K562 (cell line): ENCODE results near the gene EHBP1L1. TPM values are rescaled to one million over a fixed set of nuclear protein-coding genes. Genes with fewer than 3 reads are reported as not detected.

ENCODE experiments used
- ATAC-seq: fragments of 200-7000 bp; cut with Tn5 transposase; 3 replicates; pipeline ENCODE4 v1.9.1; 2020; ENCODE audit warnings: moderate library complexity
- BruUV-seq: library from RNA; stranded (reverse); fragments of 400-500 nt; replicated peaks from 2 replicates; lab custom pipeline; 2021; lab: Mats Ljungman, UMichigan
- CTCF ChIA-PET: fragments of 300-600 bp; formaldehyde crosslinking; extraction: SDS; loops from one replicate; lab custom pipeline; 2021; ENCODE audit warnings: low intra/inter-chr PET ratio; lab: Yijun Ruan, JAX
- POLR2A ChIA-PET: fragments of 300-600, 350-650 bp; sonication (Branson Sonifier 250); formaldehyde crosslinking; extraction: SDS; loops from one replicate; lab custom pipeline; 2021; ENCODE audit warnings: antibody characterized with exemption, inconsistent platforms; lab: Yijun Ruan, JAX
- DNase-seq, 4 experiments: peaks; one replicate each; pipeline versions ENCODE4 v3.0.0 to v3.0.0-alpha.2; 2011 to 2018; ENCODE audit warnings: low spot score in 3 of 4, mixed read lengths in 3 of 4; ENCODE audit errors: extremely low read depth in 1 of 4
- FAIRE-seq: peaks from 2 replicates; lab custom pipeline; 2011; peaks lifted over from hg19 to GRCh38; lab: Jason Lieb, UNC
- H2AFZ ChIP-seq: 2 replicates; pipeline ENCODE4 v1.6.0; 2011; ENCODE audit warnings: low read depth, low read length, control low read depth, inconsistent platforms
- H3K27ac ChIP-seq: fragments of 200-600 bp; 3 replicates; pipeline ENCODE4 v1.8.0; 2011; ENCODE audit warnings: low read depth, mild to moderate bottlenecking, control low read depth, inconsistent platforms, low read length, moderate library complexity, mixed read lengths; ENCODE audit errors: extremely low read depth
- H3K27me3 ChIP-seq, 2 experiments: fragments of 300-600 bp in 1 of 2; 2 replicates in 1 of 2; 3 replicates in 1 of 2; pipeline versions ENCODE4 v1.6.0 to v1.8.0; 2011; ENCODE audit warnings: inconsistent platforms in 2 of 2, low read length in 2 of 2, mild to moderate bottlenecking in 1 of 2, mixed read lengths in 1 of 2, moderate library complexity in 1 of 2; ENCODE audit not compliant: control insufficient read depth in 2 of 2, insufficient read depth in 2 of 2
- H3K36me3 ChIP-seq: fragments of 300-600 bp; 3 replicates; pipeline ENCODE4 v1.8.0; 2011; ENCODE audit warnings: mild to moderate bottlenecking, low read length, inconsistent platforms; ENCODE audit not compliant: control insufficient read depth, insufficient read depth
- H3K4me1 ChIP-seq, 2 experiments: fragments of 200-600 bp in 1 of 2; replicated peaks in 1 of 2; 2 replicates in 1 of 2; 3 replicates in 1 of 2; pipeline versions ENCODE4 v1.5.1 to v1.8.0; 2011; ENCODE audit warnings: inconsistent platforms in 2 of 2, low read length in 2 of 2, mild to moderate bottlenecking in 1 of 2, mixed read lengths in 1 of 2, moderate library complexity in 1 of 2; ENCODE audit not compliant: control insufficient read depth in 2 of 2, insufficient read depth in 2 of 2
- H3K4me2 ChIP-seq: 2 replicates; pipeline ENCODE4 v1.6.1; 2011; ENCODE audit warnings: low read length, control low read depth, inconsistent platforms, mixed read lengths; ENCODE audit not compliant: insufficient read depth
- H3K4me3 ChIP-seq: fragments of 200-600 bp; sonication (generic), shearing (Covaris generic); 2 replicates; pipeline ENCODE4 v1.5.1; 2016; ENCODE audit warnings: control low read depth, inconsistent platforms
- H3K79me2 ChIP-seq: fragments of 200-600 bp; 3 replicates; pipeline ENCODE4 v1.8.0; 2011; ENCODE audit warnings: low read length, inconsistent platforms; ENCODE audit not compliant: control insufficient read depth, insufficient read depth
- H3K9ac ChIP-seq, 2 experiments: 2 replicates each; pipeline versions ENCODE4 v1.6.0 to v1.6.1; 2011; ENCODE audit warnings: low read depth in 2 of 2, low read length in 2 of 2, control low read depth in 1 of 2, inconsistent platforms in 1 of 2, mild to moderate bottlenecking in 1 of 2, mixed read lengths in 1 of 2; ENCODE audit not compliant: insufficient read depth in 1 of 2
- H3K9me1 ChIP-seq: one replicate; pipeline ENCODE4 v1.6.0; 2011; ENCODE audit warnings: inconsistent platforms, mild to moderate bottlenecking, low read length, moderate library complexity; ENCODE audit not compliant: control insufficient read depth, insufficient read depth
- H3K9me3 ChIP-seq: replicated peaks from 2 replicates; pipeline ENCODE4 v1.5.1; 2011; ENCODE audit warnings: low read depth, low read length, inconsistent platforms; ENCODE audit not compliant: control insufficient read depth, insufficient read depth
- H4K20me1 ChIP-seq: replicated peaks from 2 replicates; pipeline ENCODE4 v1.6.1; 2011; ENCODE audit warnings: low read length, inconsistent platforms, mixed read lengths; ENCODE audit not compliant: control insufficient read depth, insufficient read depth
- CAMTA2 ChIP-seq: fragments of 250-450 bp; sonication (Bioruptor Pico); conservative IDR thresholded peaks from 2 replicates; pipeline ENCODE4 v1.5.1; 2022
- LCOR ChIP-seq: sonication (generic); formaldehyde crosslinking; IDR thresholded peaks from 2 replicates; pipeline ENCODE4 v1.8.0; 2022; ENCODE audit warnings: mild to moderate bottlenecking, missing genetic modification reagents
- MYNN ChIP-seq, 2 experiments: sonication (generic); formaldehyde crosslinking in 1 of 2; IDR thresholded peaks; 2 replicates each; pipeline versions ENCODE4 v1.5.0 to v1.6.1; 2016 to 2020; ENCODE audit warnings: antibody characterized with exemption in 1 of 2, missing genetic modification reagents in 1 of 2
- POLR2G ChIP-seq: fragments of 200-400 bp; formaldehyde crosslinking; IDR thresholded peaks from 2 replicates; pipeline ENCODE4 v1.6.1; 2017; ENCODE audit warnings: low read depth, mild to moderate bottlenecking, antibody characterized with exemption, low read length, moderate library complexity
- POU5F1 ChIP-seq: fragments of 150-350 bp; IDR thresholded peaks from 2 replicates; pipeline ENCODE4 v1.6.1; 2014; ENCODE audit warnings: borderline replicate concordance, low read length, low read depth, mild to moderate bottlenecking; ENCODE audit not compliant: partially characterized antibody
- SRF ChIP-seq, 2 experiments: fragments of 250-450, 450-650 bp in 1 of 2; sonication (Bioruptor Pico) in 1 of 2; sonication (generic) in 1 of 2; formaldehyde crosslinking; IDR thresholded peaks; 2 replicates each; pipeline versions ENCODE4 v1.5.0 to v1.5.1; 2020 to 2022; ENCODE audit warnings: mild to moderate bottlenecking in 1 of 2, missing genetic modification reagents in 1 of 2
- USF2 ChIP-seq: sonication (generic); formaldehyde crosslinking; IDR thresholded peaks from 2 replicates; pipeline ENCODE4 v1.5.0; 2020; ENCODE audit warnings: missing genetic modification reagents
- ZNF175 ChIP-seq: fragments of 200-800 bp; sonication (Bioruptor generic); IDR thresholded peaks from 2 replicates; pipeline ENCODE4 v1.6.1; 2016; ENCODE audit warnings: low read depth, mild to moderate bottlenecking, missing genetic modification characterization, missing compliant biosample characterization
- WGBS: fragments of 100-300 bp; shearing (Covaris generic); methylation state at CpG from one replicate; pipeline ENCODE4 v1.1.6; 2016; ENCODE audit warnings: low coverage, mixed read lengths; ENCODE audit not compliant: insufficient coverage; ENCODE audit errors: missing lambda C conversion rate; 5-methylcytosine and 5-hydroxymethylcytosine counted together
- in situ Hi-C: fragments of 300-500 bp; cut with MboI; formaldehyde crosslinking; loops from 4 replicates; pipeline ENCODE4 v1.15.0; 2018; ENCODE audit warnings: inconsistent platforms, mixed read lengths
- intact Hi-C: fragments of 100-400 bp; cut with micrococcal nuclease; formaldehyde crosslinking; loops from 2 replicates; pipeline ENCODE4 v1.14.2; 2022
- polyA plus RNA-seq, 8 experiments: library from polyadenylated mRNA; depleted of rRNA in 4 of 8; stranded (reverse) in 5 of 8; unstranded in 3 of 8; fragments of >200 nt; fragmentation: Nextera tagmentation in 2 of 8; fragmentation: Illumina TruSeq in 1 of 8; extraction: Ambion mirVana in 2 of 8; extraction: Trizol in 1 of 8; gene quantifications; 2 replicates each; pipeline versions ENCODE4 v1.2.1 to v1.2.3, GENCODE V29; 2011 to 2014; ENCODE audit warnings: inconsistent platforms in 1 of 8, missing spikeins in 1 of 8
- total RNA-seq, 7 experiments: library from RNA; depleted of rRNA in 6 of 7; stranded (reverse); fragments of >200 nt in 6 of 7; fragmentation: Illumina TruSeq in 2 of 7; extraction: Trizol in 2 of 7; gene quantifications; 2 replicates each; pipeline versions ENCODE4 v1.2.1 to v1.2.3, GENCODE V29; 2011 to 2021; ENCODE audit warnings: low replicate concordance in 1 of 7

The EHBP1L1 gene
- total and polyA plus RNA-seq, 9 of the 15 experiments (the other 6 are each of a cell fraction or from before 2014, with no cell fraction given): 0.03 to 87.1 (median 26.3) TPM

- no peak overlapping the region for H2AFZ ChIP-seq
- H3K9me1 ChIP-seq: no peaks in the 10 kb centered on the region
- BruUV-seq: no TSS peak
- in situ Hi-C loops (no loop called here), intact Hi-C loops (no loop called here)
- ChIA-PET POLR2A (interaction anchor here (0.6 to 1.4 kb wide), 3 partner anchors 15 to 230 kb away, joined by 3 to 4 read pairs (median 3); no protein-coding TSS in a partner anchor), CTCF (no interaction called here)
- ATAC-seq: no peak
- WGBS: 96% methylated on average over 13 of the region's 14 CpGs
- H4K20me1 ChIP-seq: 0 out of 2 replicates have a peak, but pooled peaks cover 5% of the 10 kb centered on the region
- no peak overlapping the region for H3K4me3 ChIP-seq
- no peak for FAIRE-seq
- no peaks in the 10 kb centered on the region for H3K9me3 ChIP-seq
- TF ChIP-seq MYNN (IDR thresholded peaks at IDR 0.05) (no peak), MYNN (CRISPR knock-in tag; IDR thresholded peaks at IDR 0.05) (no peak), USF2 (CRISPR knock-in tag) (no peak), ZNF175 (no peak), SRF (CRISPR knock-in tag; IDR thresholded peaks at IDR 0.05) (no peak), CAMTA2 (CRISPR knock-in tag) (no peak), POLR2G (peak; percentile 48; the same call in 1 of the 2 replicates), POU5F1 (no peak), LCOR (CRISPR knock-in tag) (no peak)
- peaks cover 93% of the 10 kb centered on the region; the same call in 2 of the 3 replicates for H3K36me3 ChIP-seq
- H3K27me3 ChIP-seq: no peaks in the 10 kb centered on the region
- peaks cover 0 to 32% of the 10 kb centered on the region in 2 experiments; a peak in 3 of 5 replicates for H3K4me1 ChIP-seq
- no peak overlapping the region for H3K9ac ChIP-seq
- no peak for DNase-seq
- no peak overlapping the region for H3K4me2 ChIP-seq
- H3K79me2 ChIP-seq: no peaks in the 10 kb centered on the region
- no peak overlapping the region for H3K27ac ChIP-seq
Observed at GRCh38 chr11:65629579-65629978, 53.7 kb downstream of the EHBP1L1 start.
